ENCODE measurements around the gene RFX2.

RFX2 gene

GRCh38 chr19:6020166-6020882, 90.0 kb downstream of the RFX2 start:
- Histone ChIP-seq H3K79me2 (ENCODE audit: insufficient read depth, low read depth) (no peaks in the 10 kb centered on the region), H4K20me1 (ENCODE audit: insufficient read depth) (no peaks in the 10 kb centered on the region), H3K4me1 (ENCODE audit: low read depth, poor library complexity, severe bottlenecking) (no peaks in the 10 kb centered on the region), H2AFZ (ENCODE audit: low read depth) (no peak overlapping the region), H3K27me3 (ENCODE audit: insufficient read depth, low read depth) (no peaks in the 10 kb centered on the region), H3K27ac (no peak overlapping the region), H3K4me2 (no peak overlapping the region), H3K4me3 (IDR thresholded peaks at IDR 0.05; ENCODE audit: insufficient read depth, low read depth, low read length) (no peak overlapping the region), H3K36me3 (ENCODE audit: insufficient read depth) (no peaks in the 10 kb centered on the region), H3K9ac (no peak overlapping the region)
- TF ChIP-seq CTCF (conservative IDR thresholded peaks at IDR 0.05; ENCODE audit: low read depth, low read length) = no peak

- Histone ChIP-seq H3K9ac (no peak overlapping the region), H3K27ac (no peak overlapping the region), H3K36me3 (ENCODE audit: insufficient read depth) (no peaks in the 10 kb centered on the region), H3K27me3 (ENCODE audit: insufficient read depth, low read depth) (no peaks in the 10 kb centered on the region), H3K4me2 (no peak overlapping the region), H2AFZ (ENCODE audit: low read depth) (no peak overlapping the region), H3K79me2 (ENCODE audit: insufficient read depth, low read depth) (no peaks in the 10 kb centered on the region), H3K4me1 (ENCODE audit: low read depth, poor library complexity, severe bottlenecking) (no peaks in the 10 kb centered on the region), H4K20me1 (ENCODE audit: insufficient read depth) (no peaks in the 10 kb centered on the region), H3K4me3 (IDR thresholded peaks at IDR 0.05; ENCODE audit: insufficient read depth, low read depth, low read length) (no peak overlapping the region)
- no peak for TF ChIP-seq CTCF (conservative IDR thresholded peaks at IDR 0.05; ENCODE audit: low read depth, low read length)
These were observed 91.5 kb downstream of the RFX2 start for GRCh38 chr19:6018786-6019185.

GRCh38 chr19:6017576-6017975, 92.7 kb downstream of the RFX2 start:
- Histone ChIP-seq H3K4me3 (IDR thresholded peaks at IDR 0.05; ENCODE audit: insufficient read depth, low read depth, low read length) (no peak overlapping the region), H3K4me2 (no peak overlapping the region), H4K20me1 (ENCODE audit: insufficient read depth) (no peaks in the 10 kb centered on the region), H3K27me3 (ENCODE audit: insufficient read depth, low read depth) (no peaks in the 10 kb centered on the region), H3K36me3 (ENCODE audit: insufficient read depth) (no peaks in the 10 kb centered on the region), H3K79me2 (ENCODE audit: insufficient read depth, low read depth) (no peaks in the 10 kb centered on the region), H3K9ac (no peak overlapping the region), H3K27ac (no peak overlapping the region), H2AFZ (ENCODE audit: low read depth) (no peak overlapping the region), H3K4me1 (ENCODE audit: low read depth, poor library complexity, severe bottlenecking) (no peaks in the 10 kb centered on the region)
- TF ChIP-seq CTCF (conservative IDR thresholded peaks at IDR 0.05; ENCODE audit: low read depth, low read length) = no peak

- no peaks in the 10 kb centered on the region for H3K4me1 ChIP-seq (ENCODE audit: low read depth, poor library complexity, severe bottlenecking)
- H3K36me3 ChIP-seq (ENCODE audit: insufficient read depth) = no peaks in the 10 kb centered on the region
- H4K20me1 ChIP-seq (ENCODE audit: insufficient read depth) = no peaks in the 10 kb centered on the region
- no peak overlapping the region for H3K4me3 ChIP-seq (IDR thresholded peaks at IDR 0.05; ENCODE audit: insufficient read depth, low read depth, low read length)
- H3K79me2 ChIP-seq (ENCODE audit: insufficient read depth, low read depth) = no peaks in the 10 kb centered on the region
- no peak for TF ChIP-seq CTCF (conservative IDR thresholded peaks at IDR 0.05; ENCODE audit: low read depth, low read length)
- no peak overlapping the region for H2AFZ ChIP-seq (ENCODE audit: low read depth)
- H3K4me2 ChIP-seq = no peak overlapping the region
- no peak overlapping the region for H3K27ac ChIP-seq
- no peak overlapping the region for H3K9ac ChIP-seq
- H3K27me3 ChIP-seq (ENCODE audit: insufficient read depth, low read depth) = no peaks in the 10 kb centered on the region
These were observed 94.3 kb downstream of the RFX2 start for GRCh38 chr19:6015841-6016545.

Measured in KMS-11 (cell line).